NCI-H2196 treated with DMSO at 0.1 percent for 48 hours (cell line): ENCODE results near the gene FBN2.
"Not testable (repeated sequence)": the region's sequence is repeated elsewhere in the genome, so short reads cannot be mapped to it uniquely, and the experiment has no call there.

Experiments used
- DNase-seq: peaks from one replicate; lab custom pipeline; 2025; ENCODE audit not compliant: unreplicated experiment; lab: John Stamatoyannopoulos, UW

Gene FBN2

GRCh38 chr5:128480158-128480557 lies 57.9 kb downstream of the FBN2 start:
- DNase-seq = no peak

- DNase-seq = no peak
Measured at GRCh38 chr5:128478386-128479368, 59.4 kb downstream of the FBN2 start.

- no peak for DNase-seq
Measured at GRCh38 chr5:128477944-128478343, 60.1 kb downstream of the FBN2 start.

GRCh38 chr5:128475693-128476092 lies 62.4 kb downstream of the FBN2 start:
- no peak for DNase-seq

GRCh38 chr5:128472919-128473318 lies 65.1 kb downstream of the FBN2 start:
- no peak for DNase-seq

GRCh38 chr5:128472036-128472435 lies 66.0 kb downstream of the FBN2 start:
- DNase-seq = no peak

GRCh38 chr5:128470663-128471062 lies 67.4 kb downstream of the FBN2 start:
- no peak for DNase-seq

- DNase-seq = no peak
Measured at GRCh38 chr5:128469912-128470311, 68.1 kb downstream of the FBN2 start.

- no peak for DNase-seq
Measured at GRCh38 chr5:128466980-128467379, 71.1 kb downstream of the FBN2 start.

- DNase-seq = no peak
Measured at GRCh38 chr5:128466554-128466953, 71.5 kb downstream of the FBN2 start.

- no peak for DNase-seq
Measured at GRCh38 chr5:128464596-128464995, 73.4 kb downstream of the FBN2 start.

GRCh38 chr5:128462330-128462729 lies 75.7 kb downstream of the FBN2 start:
- DNase-seq = no peak

GRCh38 chr5:128457147-128457915 lies 80.7 kb downstream of the FBN2 start:
- DNase-seq = not testable (repeated sequence)

- no peak for DNase-seq
Measured at GRCh38 chr5:128455841-128456361, 82.1 kb downstream of the FBN2 start.

GRCh38 chr5:128453121-128453520 lies 84.9 kb downstream of the FBN2 start:
- DNase-seq = no peak

GRCh38 chr5:128447224-128447623 lies 90.8 kb downstream of the FBN2 start:
- not testable (repeated sequence) for DNase-seq

- DNase-seq = no peak
Measured at GRCh38 chr5:128441941-128442350, 96.1 kb downstream of the FBN2 start.

- no peak for DNase-seq
Measured at GRCh38 chr5:128441165-128441564, 96.9 kb downstream of the FBN2 start.

- no peak for DNase-seq
Measured at GRCh38 chr5:128436749-128437188, 101.3 kb downstream of the FBN2 start.

GRCh38 chr5:128435861-128436260 lies 102.2 kb downstream of the FBN2 start:
- DNase-seq = no peak

GRCh38 chr5:128434993-128435392 lies 103.1 kb downstream of the FBN2 start:
- no peak for DNase-seq
